Keratinocyte (primary cell): ENCODE measurements around the gene ARHGAP12. TPM values are rescaled to one million over a fixed set of nuclear protein-coding genes. Genes with fewer than 3 reads are reported as not detected.

Experiments
- DNase-seq: peaks from one replicate; pipeline ENCODE4 v3.0.0-alpha.2; 2011; ENCODE audit warnings: low read depth, missing footprints, low spot score
- FAIRE-seq: peaks from 2 replicates; lab custom pipeline; 2011; peaks lifted over from hg19 to GRCh38; lab: Jason Lieb, UNC
- H2AFZ ChIP-seq: 2 replicates; pipeline ENCODE4 v1.6.0; 2012; ENCODE audit warnings: low read length, control low read depth, inconsistent platforms; ENCODE audit not compliant: control insufficient read depth
- H3K27ac ChIP-seq: 2 replicates; pipeline ENCODE4 v1.5.1; 2011; ENCODE audit warnings: low read length; ENCODE audit not compliant: control insufficient read depth, insufficient read depth
- H3K27me3 ChIP-seq: 3 replicates; pipeline ENCODE4 v1.6.0; 2011; ENCODE audit warnings: low read length; ENCODE audit not compliant: control insufficient read depth, insufficient read depth; ENCODE audit errors: extremely low read depth
- H3K36me3 ChIP-seq, 2 experiments: 2 replicates in 1 of 2; 3 replicates in 1 of 2; pipeline ENCODE4 v1.5.1; 2011; ENCODE audit warnings: low read length in 2 of 2, mild to moderate bottlenecking in 1 of 2; ENCODE audit not compliant: control insufficient read depth in 2 of 2, insufficient read depth in 2 of 2; ENCODE audit errors: extremely low read depth in 1 of 2
- H3K4me1 ChIP-seq: 3 replicates; pipeline ENCODE4 v1.5.1; 2011; ENCODE audit warnings: low read length; ENCODE audit not compliant: control insufficient read depth, insufficient read depth; ENCODE audit errors: extremely low read depth
- H3K4me2 ChIP-seq: 3 replicates; pipeline ENCODE4 v1.6.0; 2011; ENCODE audit warnings: low read depth, low read length; ENCODE audit not compliant: control insufficient read depth, insufficient read depth; ENCODE audit errors: extremely low read depth
- H3K4me3 ChIP-seq, 3 experiments: fragments of 200-600 bp in 1 of 3; sonication (generic) in 1 of 3; 2 replicates in 2 of 3; 3 replicates in 1 of 3; pipeline ENCODE4 v1.5.1; 2011 to 2016; ENCODE audit warnings: low read length in 3 of 3, mild to moderate bottlenecking in 3 of 3, control low read depth in 2 of 3, inconsistent platforms in 1 of 3, low read depth in 1 of 3, mixed read lengths in 1 of 3, mixed run types in 1 of 3, moderate library complexity in 1 of 3; ENCODE audit not compliant: control insufficient read depth in 2 of 3, insufficient read depth in 2 of 3; ENCODE audit errors: extremely low read depth in 1 of 3
- H3K79me2 ChIP-seq: 2 replicates; pipeline ENCODE4 v1.6.0; 2012; ENCODE audit warnings: low read length; ENCODE audit not compliant: control insufficient read depth, insufficient read depth
- H3K9ac ChIP-seq: 3 replicates; pipeline ENCODE4 v1.6.0; 2011; ENCODE audit warnings: low read length; ENCODE audit not compliant: control insufficient read depth, insufficient read depth; ENCODE audit errors: extremely low read depth
- H3K9me1 ChIP-seq: 3 replicates; pipeline ENCODE4 v1.6.0; 2011; ENCODE audit warnings: low read length; ENCODE audit not compliant: control insufficient read depth, insufficient read depth; ENCODE audit errors: extremely low read depth
- H3K9me3 ChIP-seq: 2 replicates; pipeline ENCODE4 v1.5.1; 2012; ENCODE audit warnings: low read depth, low read length; ENCODE audit not compliant: control insufficient read depth
- H4K20me1 ChIP-seq: 3 replicates; pipeline ENCODE4 v1.6.0; 2011; ENCODE audit warnings: low read length; ENCODE audit not compliant: control insufficient read depth, insufficient read depth; ENCODE audit errors: extremely low read depth
- CTCF ChIP-seq, 3 experiments: IDR thresholded peaks in 1 of 3; conservative IDR thresholded peaks in 1 of 3; optimal IDR thresholded peaks in 1 of 3; 2 replicates in 2 of 3; 3 replicates in 1 of 3; pipeline versions ENCODE3 to v1.5.1; 2011; ENCODE audit warnings: low read length in 3 of 3, mild to moderate bottlenecking in 3 of 3, moderate library complexity in 2 of 3, control low read depth in 1 of 3, inconsistent platforms in 1 of 3; ENCODE audit not compliant: insufficient read depth in 2 of 3; ENCODE audit errors: extremely low read depth in 1 of 3
- EZH2 ChIP-seq: IDR thresholded peaks from one replicate; pipeline ENCODE4 v1.6.1; 2012; ENCODE audit warnings: inconsistent platforms, mild to moderate bottlenecking, low read length, moderate library complexity
- dilution Hi-C: fragments of 300-500 bp; cut with MboI; formaldehyde crosslinking; loops from one replicate; pipeline ENCODE4 v1.7.0; 2020; ENCODE audit warnings: low sequenced_read_pairs; ENCODE audit not compliant: extremely low pct_ligation_motif_present
- polyA plus RNA-seq, 5 experiments: library from polyadenylated mRNA; depleted of rRNA in 3 of 5; stranded (reverse) in 3 of 5; stranded (forward) in 1 of 5; unstranded in 1 of 5; fragments of >200 nt; gene quantifications; 1 replicate in 1 of 5; 2 replicates in 3 of 5; 3 replicates in 1 of 5; pipeline versions ENCODE4 v1.2.1 to v1.2.3, GENCODE V29; 2011 to 2012; ENCODE audit warnings: missing spikeins in 2 of 5, low read depth in 1 of 5, low replicate concordance in 1 of 5

ARHGAP12 gene
- polyA plus RNA-seq, 1 donor (not counting 4 experiments of a cell fraction or from before 2014, with no cell fraction given): 26.6 TPM

DNA sequence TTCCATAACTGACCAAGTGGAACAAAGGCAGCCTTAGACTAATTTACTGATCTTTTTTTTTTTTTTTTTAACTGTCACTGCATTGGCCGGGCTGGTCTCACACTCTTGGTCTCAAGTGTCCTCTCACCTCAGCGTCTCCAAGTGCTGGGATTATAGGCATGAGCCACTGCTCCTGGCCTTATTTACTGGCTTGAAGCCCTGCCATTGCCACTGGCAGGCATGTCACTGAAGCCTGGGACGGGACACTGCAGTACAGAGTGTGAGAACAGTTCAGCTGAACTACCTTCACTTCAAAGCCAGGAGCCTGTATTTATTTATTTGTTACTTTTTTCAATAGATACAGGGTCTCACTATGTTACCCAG, 15.4 kb upstream of the ARHGAP12 start:
- peak overlapping the region; percentile 57 for H3K4me2 ChIP-seq
- H2AFZ ChIP-seq: no peak overlapping the region
- H3K4me1 ChIP-seq: peaks cover 66% of the 10 kb centered on the region
- no peaks in the 10 kb centered on the region for H4K20me1 ChIP-seq
- no peaks in the 10 kb centered on the region for H3K9me1 ChIP-seq
- H3K79me2 ChIP-seq: no peaks in the 10 kb centered on the region
- no peaks in the 10 kb centered on the region for H3K9me3 ChIP-seq
- FAIRE-seq (no peak), DNase-seq (no peak)
- TF ChIP-seq EZH2 (no peak), CTCF (optimal IDR thresholded peaks at IDR 0.05 in 1 of 3, IDR thresholded peaks at IDR 0.05 in 1 of 3, conservative IDR thresholded peaks at IDR 0.05 in 1 of 3; ENCODE audit: extremely low read depth in 1 of 3, insufficient read depth in 2 of 3, low read length in 3 of 3) (no peak)
- H3K9ac ChIP-seq: no peak overlapping the region
- dilution Hi-C loops: no loop called here
- no peaks in the 10 kb centered on the region for H3K36me3 ChIP-seq
- no peaks in the 10 kb centered on the region for H3K27me3 ChIP-seq
- peak overlapping the region; percentile 70 for H3K27ac ChIP-seq
- H3K4me3 ChIP-seq: no peak overlapping the region

GRCh38 chr10:31942892-31943291, 14.3 kb upstream of the ARHGAP12 start:
- Histone ChIP-seq H3K4me3 (no peak overlapping the region), H2AFZ (no peak overlapping the region), H3K27me3 (no peaks in the 10 kb centered on the region), H3K9me1 (no peaks in the 10 kb centered on the region), H3K4me2 (no peak overlapping the region), H3K79me2 (no peaks in the 10 kb centered on the region), H3K4me1 (peaks cover 63% of the 10 kb centered on the region), H3K27ac (no peak overlapping the region), H3K9me3 (no peaks in the 10 kb centered on the region), H3K9ac (no peak overlapping the region), H3K36me3 (no peaks in the 10 kb centered on the region), H4K20me1 (no peaks in the 10 kb centered on the region)
- dilution Hi-C loops: no loop called here
- no peak for DNase-seq
- TF ChIP-seq CTCF (optimal IDR thresholded peaks at IDR 0.05 in 1 of 3, IDR thresholded peaks at IDR 0.05 in 1 of 3, conservative IDR thresholded peaks at IDR 0.05 in 1 of 3; ENCODE audit: extremely low read depth in 1 of 3, insufficient read depth in 2 of 3, low read length in 3 of 3) (no peak), EZH2 (no peak)
- no peak for FAIRE-seq
